HG02571 (cell line): ENCODE results near the gene HTR1B.

Source experiments
- ATAC-seq: cut with Tn5 transposase; IDR thresholded peaks from one replicate; pipeline ENCODE4 v1.9.1; 2021; ENCODE audit warnings: mild to moderate bottlenecking, moderate library complexity; ENCODE audit not compliant: unreplicated experiment

HTR1B gene

GRCh38 chr6:77463308-77463860, at the start of gene HTR1B:
HTR1B (minus strand) TSS chr6:77463491; CDS start chr6:77463403, 88 bp downstream.
- ATAC-seq, result no peak

- ATAC-seq, result no peak
Measured at GRCh38 chr6:77512554-77512953, 49.3 kb upstream of the HTR1B start.

GRCh38 chr6:77511860-77512259, 48.6 kb upstream of the HTR1B start:
- ATAC-seq, result no peak

- no peak for ATAC-seq
Measured at GRCh38 chr6:77502981-77503380, 39.7 kb upstream of the HTR1B start.

- ATAC-seq, result no peak
Measured at GRCh38 chr6:77492530-77492929, 29.2 kb upstream of the HTR1B start.

GRCh38 chr6:77487808-77488425, 24.6 kb upstream of the HTR1B start:
- ATAC-seq, result no peak

- no peak for ATAC-seq
Measured at GRCh38 chr6:77482981-77483380, 19.7 kb upstream of the HTR1B start.

- no peak for ATAC-seq
Measured at GRCh38 chr6:77474973-77475372, 11.7 kb upstream of the HTR1B start.

- no peak for ATAC-seq
Measured at GRCh38 chr6:77474286-77474956, 11.1 kb upstream of the HTR1B start.

GRCh38 chr6:77470983-77471382, 7.7 kb upstream of the HTR1B start:
- ATAC-seq, result no peak

- no peak for ATAC-seq
Measured at GRCh38 chr6:77468939-77469338, 5.6 kb upstream of the HTR1B start.

- ATAC-seq, result peak; percentile 83
Measured at GRCh38 chr6:77466451-77467437, 3.5 kb upstream of the HTR1B start.

GRCh38 chr6:77466055-77466450, 2.8 kb upstream of the HTR1B start:
- peak; percentile 87 for ATAC-seq

- no peak for ATAC-seq
Measured at GRCh38 chr6:77464495-77464867, 1.2 kb upstream of the HTR1B start.

- no peak for ATAC-seq
Measured at GRCh38 chr6:77463861-77464494, 687 bp upstream of the HTR1B start.

- ATAC-seq, result no peak
Measured at GRCh38 chr6:77462359-77463307, 658 bp downstream of the HTR1B start.

- ATAC-seq, result no peak
Measured at GRCh38 chr6:77461796-77462195, 1.5 kb downstream of the HTR1B start.

- no peak for ATAC-seq
Measured at GRCh38 chr6:77458421-77458820, 4.9 kb downstream of the HTR1B start.

GRCh38 chr6:77457720-77458349, 5.5 kb downstream of the HTR1B start:
- ATAC-seq, result peak; percentile 78
